KOPT-K1 (cell line): Measurements from ENCODE around the gene SPATA13.
A peak's percentile ranks its signal among the peaks of the same experiment; 100 is the strongest.

Experiments
- H3K27ac ChIP-seq: fragments of 200-600 bp; sonication (generic); 2 replicates; pipeline ENCODE4 v1.5.1; 2016; ENCODE audit warnings: antibody characterized with exemption, mild to moderate bottlenecking, low read depth, low read length; ENCODE audit not compliant: poor library complexity, severe bottlenecking
- H3K36me3 ChIP-seq: fragments of 200-600 bp; sonication (generic); 2 replicates; pipeline ENCODE4 v1.5.1; 2017; ENCODE audit warnings: antibody characterized with exemption, mild to moderate bottlenecking, low read length, moderate library complexity; ENCODE audit not compliant: insufficient read depth
- H3K9me3 ChIP-seq: fragments of 200-600 bp; sonication (generic); 2 replicates; pipeline ENCODE4 v1.5.1; 2017; ENCODE audit warnings: antibody characterized with exemption, low read length, mild to moderate bottlenecking; ENCODE audit not compliant: insufficient read depth, poor library complexity, severe bottlenecking

SPATA13 gene

GRCh38 chr13:24270639-24271141, 110.2 kb downstream of the SPATA13 start:
- H3K27ac ChIP-seq = peak overlapping the region; percentile 67
- peaks cover 6% of the 10 kb centered on the region; the same call in 1 of the 2 replicates for H3K36me3 ChIP-seq
- H3K9me3 ChIP-seq = no peaks in the 10 kb centered on the region

GRCh38 chr13:24271231-24271600, 110.7 kb downstream of the SPATA13 start:
- Histone ChIP-seq H3K27ac (peak overlapping the region; percentile 67), H3K36me3 (peaks cover 6% of the 10 kb centered on the region; the same call in 1 of the 2 replicates), H3K9me3 (no peaks in the 10 kb centered on the region)

GRCh38 chr13:24271601-24272451, 111.3 kb downstream of the SPATA13 start:
- Histone ChIP-seq H3K36me3 (peaks cover 6% of the 10 kb centered on the region; the same call in 1 of the 2 replicates), H3K27ac (peak overlapping the region; percentile 67), H3K9me3 (no peaks in the 10 kb centered on the region)

GRCh38 chr13:24272452-24273161, 112.1 kb downstream of the SPATA13 start:
- Histone ChIP-seq H3K9me3 (no peaks in the 10 kb centered on the region), H3K36me3 (peaks cover 6% of the 10 kb centered on the region; the same call in 1 of the 2 replicates), H3K27ac (peak overlapping the region; percentile 67)

GRCh38 chr13:24273926-24274325, 113.4 kb downstream of the SPATA13 start:
- Histone ChIP-seq H3K27ac (peak overlapping the region; percentile 39), H3K36me3 (peaks cover 6% of the 10 kb centered on the region; the same call in 1 of the 2 replicates), H3K9me3 (no peaks in the 10 kb centered on the region)

- Histone ChIP-seq H3K9me3 (no peaks in the 10 kb centered on the region), H3K36me3 (peaks cover 6% of the 10 kb centered on the region; the same call in 1 of the 2 replicates), H3K27ac (peak overlapping the region; percentile 39)
Measured at GRCh38 chr13:24274452-24275021, 114.0 kb downstream of the SPATA13 start.

- no peaks in the 10 kb centered on the region for H3K9me3 ChIP-seq
- peaks cover 9% of the 10 kb centered on the region; the same call in 1 of the 2 replicates for H3K36me3 ChIP-seq
- H3K27ac ChIP-seq = peak overlapping the region; percentile 39
Measured at GRCh38 chr13:24275041-24275440, 114.5 kb downstream of the SPATA13 start.

GRCh38 chr13:24276306-24276705, 115.8 kb downstream of the SPATA13 start:
- Histone ChIP-seq H3K36me3 (peaks cover 22% of the 10 kb centered on the region; the same call in 1 of the 2 replicates), H3K27ac (no peak overlapping the region), H3K9me3 (no peaks in the 10 kb centered on the region)

GRCh38 chr13:24276861-24277260, 116.3 kb downstream of the SPATA13 start:
- H3K27ac ChIP-seq = no peak overlapping the region
- peaks cover 27% of the 10 kb centered on the region; the same call in 1 of the 2 replicates for H3K36me3 ChIP-seq
- H3K9me3 ChIP-seq = no peaks in the 10 kb centered on the region

- Histone ChIP-seq H3K27ac (no peak overlapping the region), H3K9me3 (no peaks in the 10 kb centered on the region), H3K36me3 (peaks cover 35% of the 10 kb centered on the region)
Measured at GRCh38 chr13:24277761-24278160, 117.2 kb downstream of the SPATA13 start.

- H3K27ac ChIP-seq = no peak overlapping the region
- H3K9me3 ChIP-seq = no peaks in the 10 kb centered on the region
- peaks cover 47% of the 10 kb centered on the region for H3K36me3 ChIP-seq
Measured at GRCh38 chr13:24279327-24280110, 119.0 kb downstream of the SPATA13 start.

- Histone ChIP-seq H3K27ac (no peak overlapping the region), H3K36me3 (peaks cover 59% of the 10 kb centered on the region), H3K9me3 (no peaks in the 10 kb centered on the region)
Measured at GRCh38 chr13:24280720-24281119, 120.2 kb downstream of the SPATA13 start.

GRCh38 chr13:24281188-24282008, 120.9 kb downstream of the SPATA13 start:
- peaks cover 66% of the 10 kb centered on the region for H3K36me3 ChIP-seq
- no peak overlapping the region for H3K27ac ChIP-seq
- no peaks in the 10 kb centered on the region for H3K9me3 ChIP-seq

- Histone ChIP-seq H3K36me3 (peaks cover 75% of the 10 kb centered on the region), H3K9me3 (no peaks in the 10 kb centered on the region)
Measured at GRCh38 chr13:24282256-24282655, 121.7 kb downstream of the SPATA13 start.

More at GRCh38 chr13:24282256-24282655, 121.7 kb downstream of the SPATA13 start:
- H3K27ac ChIP-seq = no peak overlapping the region
